ENCODE measurements around the gene H1-8.

H1-8 gene

GRCh38 chr3:129581623-129582022 is 38.6 kb downstream of the H1-8 start:
- no peak for TF ChIP-seq CTCF (IDR thresholded peaks at IDR 0.05; ENCODE audit: control insufficient read depth, extremely low read depth, insufficient read depth)
- no peak for DNase-seq (ENCODE audit: low read depth)
- H3K4me3 ChIP-seq (ENCODE audit: low read depth, low read length), result no peak overlapping the region

- no peak overlapping the region for H3K4me3 ChIP-seq (ENCODE audit: low read depth, low read length)
- DNase-seq (ENCODE audit: low read depth), result no peak
- TF ChIP-seq CTCF (IDR thresholded peaks at IDR 0.05; ENCODE audit: control insufficient read depth, extremely low read depth, insufficient read depth), result no peak
Measured at GRCh38 chr3:129582799-129583198, 39.8 kb downstream of the H1-8 start.

- no peak overlapping the region for H3K4me3 ChIP-seq (ENCODE audit: low read depth, low read length)
- no peak for DNase-seq (ENCODE audit: low read depth)
- no peak for TF ChIP-seq CTCF (IDR thresholded peaks at IDR 0.05; ENCODE audit: control insufficient read depth, extremely low read depth, insufficient read depth)
Measured at GRCh38 chr3:129583289-129583688, 40.3 kb downstream of the H1-8 start.

- H3K4me3 ChIP-seq (ENCODE audit: low read depth, low read length), result no peak overlapping the region
- no peak for TF ChIP-seq CTCF (IDR thresholded peaks at IDR 0.05; ENCODE audit: control insufficient read depth, extremely low read depth, insufficient read depth)
Measured at GRCh38 chr3:129584631-129585030, 41.7 kb downstream of the H1-8 start.

GRCh38 chr3:129585949-129586657 is 43.1 kb downstream of the H1-8 start:
- DNase-seq (ENCODE audit: low read depth), result no peak
- H3K4me3 ChIP-seq (ENCODE audit: low read depth, low read length), result no peak overlapping the region
- TF ChIP-seq CTCF (IDR thresholded peaks at IDR 0.05; ENCODE audit: control insufficient read depth, extremely low read depth, insufficient read depth), result no peak

More at GRCh38 chr3:129584631-129585030, 41.7 kb downstream of the H1-8 start:
- DNase-seq (ENCODE audit: low read depth), result no peak

- TF ChIP-seq CTCF (IDR thresholded peaks at IDR 0.05; ENCODE audit: control insufficient read depth, extremely low read depth, insufficient read depth), result no peak
- no peak overlapping the region for H3K4me3 ChIP-seq (ENCODE audit: low read depth, low read length)
Measured at GRCh38 chr3:129586746-129587430, 43.9 kb downstream of the H1-8 start.

More at GRCh38 chr3:129586746-129587430, 43.9 kb downstream of the H1-8 start:
- no peak for DNase-seq (ENCODE audit: low read depth)

All from LNCaP clone FGC (cell line).